ENCODE results near the gene IFT52.
"Not testable (repeated sequence)": the region's sequence is repeated elsewhere in the genome, so short reads cannot be mapped to it uniquely, and the experiment has no call there.

The IFT52 gene

DNA sequence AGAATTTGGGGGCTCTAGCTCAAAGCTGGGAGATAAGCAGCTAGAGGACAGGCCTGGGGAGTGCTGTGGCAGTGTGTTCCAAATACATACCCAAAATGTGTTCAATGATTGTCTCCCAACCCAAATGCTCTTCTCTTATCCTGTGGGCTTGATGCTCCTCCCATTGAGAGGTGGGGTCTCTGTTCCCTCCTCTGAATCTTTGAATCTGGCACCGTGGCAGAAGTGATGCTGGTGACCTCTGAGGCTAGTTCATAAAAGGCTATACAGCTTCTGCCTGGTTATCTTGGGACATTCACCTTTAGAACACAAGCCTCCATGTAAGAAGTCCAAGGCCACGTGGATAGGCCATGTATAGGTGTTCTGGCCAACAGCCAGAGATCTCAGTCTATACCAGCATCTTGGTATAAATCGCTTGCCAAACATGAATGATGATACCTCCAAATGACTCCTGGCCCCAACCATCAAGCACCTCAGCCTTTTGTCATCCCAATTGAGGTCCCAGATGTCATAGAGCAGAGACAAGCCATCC lies 60.3 kb downstream of the IFT52 start:
- TF ChIP-seq POLR2A (IDR thresholded peaks at IDR 0.05; ENCODE audit: low read depth, low read length): no peak
- DNase-seq (ENCODE audit: insufficient read length, low spot score): no peak
- FAIRE-seq: no peak

DNA sequence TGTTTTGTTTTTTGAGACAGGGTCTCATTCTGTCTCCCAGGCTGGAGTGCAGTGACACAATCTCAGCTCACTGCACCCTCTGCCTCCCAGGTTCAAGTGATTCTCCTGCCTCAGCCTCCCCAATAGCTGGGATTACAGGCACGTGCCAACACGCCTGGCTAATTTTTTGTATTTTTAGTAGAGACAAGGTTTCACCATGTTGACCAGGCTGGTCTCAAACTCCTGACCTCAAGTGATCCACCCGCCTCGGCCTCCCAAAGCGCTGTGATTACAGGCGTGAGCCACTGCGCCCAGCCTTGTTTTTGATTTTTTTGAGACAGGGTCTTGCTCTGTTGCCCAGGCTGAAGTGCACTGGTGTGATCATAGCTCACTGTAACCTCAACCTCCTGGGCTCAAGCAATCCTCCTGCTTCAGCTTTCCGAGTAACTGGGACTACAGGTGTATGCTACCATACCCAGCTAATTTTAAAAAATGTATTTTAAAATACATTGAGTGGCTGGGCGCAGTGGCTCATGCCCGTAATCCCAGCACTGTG lies 61.0 kb downstream of the IFT52 start:
- not testable (repeated sequence) for FAIRE-seq

DNA sequence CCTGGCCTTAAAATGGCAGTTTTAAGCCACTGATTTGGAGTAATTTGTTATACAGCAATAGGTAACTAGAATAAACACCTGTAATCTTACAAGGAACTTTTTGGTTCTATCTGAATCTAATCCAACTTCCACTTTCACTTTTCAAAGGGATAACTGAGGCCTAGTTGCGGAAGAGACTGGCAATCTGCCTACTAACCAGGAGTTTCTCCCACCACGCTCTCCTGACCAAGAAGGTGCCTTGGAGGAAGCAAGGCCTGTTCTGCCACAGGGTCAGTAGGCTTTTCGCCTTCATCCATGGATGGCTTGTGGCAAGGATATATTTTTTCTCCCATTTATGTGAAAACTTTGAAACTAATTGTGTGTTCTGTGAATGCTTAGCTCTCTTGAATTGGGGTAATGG lies 63.2 kb downstream of the IFT52 start:
- TF ChIP-seq POLR2A (IDR thresholded peaks at IDR 0.05; ENCODE audit: low read depth, low read length): no peak
- FAIRE-seq: no peak
- no peak for DNase-seq (ENCODE audit: insufficient read length, low spot score)

More for the DNA sequence above, 61.0 kb downstream of the IFT52 start:
- DNase-seq (ENCODE audit: insufficient read length, low spot score): not testable (repeated sequence)

DNA sequence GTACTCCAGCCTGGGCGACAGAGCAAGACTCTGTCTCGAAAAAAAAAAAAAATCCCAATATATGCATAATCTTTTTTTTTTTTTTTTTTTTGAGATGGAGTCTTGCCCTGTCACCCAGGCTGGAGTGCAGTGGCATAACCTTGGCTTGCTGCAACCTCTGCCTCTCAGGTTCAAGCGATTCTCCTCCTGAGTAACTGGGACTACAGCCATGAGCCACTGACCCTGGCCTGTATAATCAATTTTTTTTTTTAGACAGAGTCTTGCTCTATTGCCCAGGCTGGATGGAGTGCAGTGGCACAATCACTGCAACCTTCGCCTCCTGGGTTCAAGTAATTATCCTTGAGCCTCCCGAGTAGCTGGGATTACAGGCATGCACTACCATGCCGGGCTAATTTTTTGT lies 64.4 kb downstream of the IFT52 start:
- FAIRE-seq; DNase-seq (ENCODE audit: insufficient read length, low spot score): not testable (repeated sequence)

DNA sequence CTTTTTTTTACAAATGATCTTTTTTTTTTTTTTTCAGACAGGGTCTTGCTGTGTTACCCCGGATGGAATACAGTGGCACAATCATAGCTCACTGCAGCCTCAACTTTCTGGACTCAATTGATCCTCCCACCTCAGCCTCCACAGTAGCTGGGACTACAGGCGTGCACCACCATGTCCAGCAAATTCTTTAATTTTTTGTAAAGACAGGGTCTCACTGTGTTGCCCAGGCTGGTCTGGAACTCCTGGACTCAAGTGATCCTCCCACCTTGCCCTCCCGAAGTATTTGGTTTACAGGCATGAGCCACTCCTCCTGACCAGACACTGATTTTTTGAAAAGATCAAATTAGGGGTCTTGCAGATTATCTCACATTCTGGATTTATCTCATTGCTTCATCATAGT lies 65.2 kb downstream of the IFT52 start:
- DNase-seq (ENCODE audit: insufficient read length, low spot score) (no peak), FAIRE-seq (no peak)
- TF ChIP-seq POLR2A (IDR thresholded peaks at IDR 0.05; ENCODE audit: low read depth, low read length): no peak

DNA sequence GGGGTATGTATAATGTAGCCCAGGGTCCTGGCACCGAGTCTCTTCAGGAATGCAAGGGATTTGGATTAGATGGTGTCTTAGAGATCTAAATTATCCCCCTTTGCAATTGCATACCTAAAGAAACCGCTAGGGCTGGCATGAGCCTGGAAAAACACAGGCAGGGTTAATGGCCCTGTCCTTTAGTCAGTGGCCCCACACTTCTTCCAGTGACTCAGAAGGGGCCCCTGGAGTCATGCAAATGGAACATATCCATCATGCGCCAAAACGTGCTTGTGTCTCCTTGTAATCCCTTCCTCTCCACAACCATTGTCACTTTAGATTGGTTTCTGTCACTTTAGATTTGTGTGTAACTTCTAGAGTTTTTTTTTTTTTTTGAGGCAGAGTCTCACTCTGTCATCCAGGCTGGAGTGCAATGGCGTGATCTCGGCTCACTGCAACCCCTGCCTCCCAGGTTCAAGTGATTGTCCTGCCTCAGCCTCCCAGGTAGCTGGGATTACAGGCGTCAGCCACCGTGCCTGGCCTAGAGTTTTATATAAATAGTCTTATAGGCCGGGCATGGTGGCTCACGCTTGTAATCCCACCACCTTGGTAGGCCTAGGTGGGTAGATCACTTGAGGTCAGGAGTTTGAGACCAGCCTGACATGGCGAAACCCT lies 67.5 kb downstream of the IFT52 start:
- FAIRE-seq: no peak
- DNase-seq (ENCODE audit: insufficient read length, low spot score): peak; percentile 48
- no peak for TF ChIP-seq POLR2A (IDR thresholded peaks at IDR 0.05; ENCODE audit: low read depth, low read length)

DNA sequence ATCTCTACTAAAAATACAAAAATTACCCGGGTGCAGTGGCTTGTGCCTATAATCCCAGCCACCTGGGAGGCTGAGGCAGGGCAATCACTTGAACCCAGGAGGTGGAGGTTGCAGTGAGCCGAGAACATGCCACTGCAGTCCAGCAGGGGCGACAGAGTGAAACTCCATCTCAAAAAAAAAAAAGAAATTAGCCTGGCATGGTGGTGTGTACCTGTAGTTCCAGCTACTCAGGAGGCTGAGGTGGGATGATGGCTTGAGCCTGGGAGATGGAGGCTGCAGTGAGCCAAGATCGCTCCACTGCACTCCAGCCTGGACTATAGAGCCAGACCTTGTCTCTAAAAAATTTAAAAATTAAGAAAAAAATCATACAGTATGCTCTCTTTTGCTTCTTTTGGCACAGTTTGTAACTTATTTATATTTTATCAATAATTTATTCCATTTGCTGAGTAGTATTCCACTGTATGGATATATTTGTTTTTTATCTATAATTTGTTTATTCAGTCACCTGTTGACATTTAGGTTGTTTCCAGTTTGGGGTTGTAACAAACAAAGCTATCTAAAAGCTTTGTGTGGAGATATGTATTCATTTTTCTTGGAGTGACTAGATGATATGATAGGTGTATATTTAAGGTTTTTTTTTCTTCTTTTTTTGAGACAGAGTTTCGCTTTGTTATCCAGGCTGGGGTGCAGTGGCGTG lies 68.1 kb downstream of the IFT52 start:
- DNase-seq (ENCODE audit: insufficient read length, low spot score) (no peak), FAIRE-seq (no peak)
- TF ChIP-seq POLR2A (IDR thresholded peaks at IDR 0.05; ENCODE audit: low read depth, low read length): no peak

DNA sequence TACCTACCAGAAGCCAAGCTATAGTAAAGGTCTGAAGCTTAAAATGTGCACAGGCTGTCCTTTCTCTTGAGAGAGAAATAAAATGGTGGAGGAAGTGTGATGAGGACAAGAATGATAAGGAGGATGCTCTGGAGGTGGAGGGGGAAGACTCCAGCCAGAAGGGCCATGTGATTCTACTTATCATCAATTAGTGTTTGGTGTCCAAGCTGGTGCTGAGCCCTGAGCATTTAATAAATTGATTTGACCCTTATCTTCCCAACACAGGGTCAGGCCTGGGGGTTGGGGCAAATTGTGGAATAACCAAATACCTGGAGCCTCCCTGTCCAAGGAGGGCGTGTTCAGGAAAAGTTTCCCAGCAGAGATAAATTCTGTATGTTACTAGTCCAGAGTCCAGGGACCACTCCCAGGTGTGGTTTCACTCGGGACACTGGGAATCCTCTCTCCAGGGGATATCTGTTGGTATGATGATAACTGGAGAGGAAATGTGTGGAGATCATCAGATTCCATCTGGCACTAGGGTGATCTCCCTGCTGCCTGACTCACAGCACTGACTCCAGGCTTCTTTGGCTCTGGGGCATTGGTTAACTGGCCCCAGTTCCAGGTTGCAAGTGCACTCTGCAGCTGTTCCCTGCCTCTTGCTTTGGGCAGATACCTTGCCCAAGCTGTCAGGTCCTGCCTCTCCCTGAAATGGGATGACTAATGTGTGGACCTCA lies 72.4 kb downstream of the IFT52 start:
- peak; percentile 33 for DNase-seq (ENCODE audit: insufficient read length, low spot score)
- no peak for FAIRE-seq
- TF ChIP-seq POLR2A (IDR thresholded peaks at IDR 0.05; ENCODE audit: low read depth, low read length): no peak

GRCh38 chr20:43665466-43666176 lies 74.9 kb downstream of the IFT52 start:
- no peak for DNase-seq (ENCODE audit: insufficient read length, low spot score)
- FAIRE-seq: no peak
- TF ChIP-seq POLR2A (IDR thresholded peaks at IDR 0.05; ENCODE audit: low read depth, low read length): no peak

GRCh38 chr20:43666376-43667328 lies 75.9 kb downstream of the IFT52 start, which contains the start of gene MYBL2:
Gene MYBL2 (plus strand): TSS chr20:43667114. CDS start chr20:43667284, 170 bp downstream.
- FAIRE-seq: no peak
- TF ChIP-seq POLR2A (IDR thresholded peaks at IDR 0.05; ENCODE audit: low read depth, low read length): peak; percentile 78
- peak; percentile 83 for DNase-seq (ENCODE audit: insufficient read length, low spot score)

GRCh38 chr20:43667341-43668132 lies 76.8 kb downstream of the IFT52 start:
- FAIRE-seq (no peak), DNase-seq (ENCODE audit: insufficient read length, low spot score) (no peak)
- TF ChIP-seq POLR2A (IDR thresholded peaks at IDR 0.05; ENCODE audit: low read depth, low read length): no peak

- FAIRE-seq: peak; percentile 30
- DNase-seq (ENCODE audit: insufficient read length, low spot score): peak; percentile 80
- TF ChIP-seq POLR2A (IDR thresholded peaks at IDR 0.05; ENCODE audit: low read depth, low read length): no peak
Observed at GRCh38 chr20:43669332-43669731, 78.6 kb downstream of the IFT52 start.

All from H54 (cell line).